GM21367 (cell line): ENCODE measurements around the gene ANO10.

Experiments
- ATAC-seq: cut with Tn5 transposase; IDR thresholded peaks from one replicate; pipeline ENCODE4 v1.9.1; 2021; ENCODE audit not compliant: unreplicated experiment

The ANO10 gene

DNA sequence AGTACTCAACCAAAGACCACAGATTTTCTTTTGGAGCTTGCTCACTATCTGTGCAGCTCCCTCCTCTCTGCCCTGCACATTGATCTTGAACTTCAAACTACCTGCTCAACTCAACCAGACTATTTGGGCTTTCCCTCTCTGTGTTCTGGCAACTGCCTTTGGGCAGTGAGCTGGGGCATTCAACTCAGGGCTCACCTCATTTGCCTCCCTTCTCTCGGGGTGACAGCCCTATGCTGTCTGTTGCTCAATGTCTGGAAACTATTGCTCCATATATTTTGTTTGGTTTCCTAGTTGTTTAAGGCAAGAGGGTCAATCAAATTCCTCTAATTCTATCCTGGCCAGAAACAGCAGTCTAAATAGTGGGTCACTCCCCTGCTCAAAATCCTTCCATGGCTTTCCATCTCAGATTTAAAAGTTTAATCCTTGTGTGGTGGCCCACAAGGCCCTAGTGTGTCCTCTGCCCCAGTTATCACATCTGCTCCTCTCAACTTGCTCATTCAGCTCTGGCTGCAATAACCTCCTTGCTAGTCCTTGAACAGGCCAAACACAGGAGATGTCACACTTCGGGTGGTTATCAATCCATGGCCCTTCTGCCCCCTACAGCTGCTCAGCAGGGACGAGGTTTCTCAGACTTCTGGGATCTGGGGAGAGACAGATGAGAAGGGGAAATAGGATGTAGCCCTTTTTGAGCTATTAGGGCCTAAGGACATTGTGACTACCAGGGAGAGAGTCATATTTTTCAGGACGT lies 267.7 kb downstream of the ANO10 start:
- no peak for ATAC-seq

DNA sequence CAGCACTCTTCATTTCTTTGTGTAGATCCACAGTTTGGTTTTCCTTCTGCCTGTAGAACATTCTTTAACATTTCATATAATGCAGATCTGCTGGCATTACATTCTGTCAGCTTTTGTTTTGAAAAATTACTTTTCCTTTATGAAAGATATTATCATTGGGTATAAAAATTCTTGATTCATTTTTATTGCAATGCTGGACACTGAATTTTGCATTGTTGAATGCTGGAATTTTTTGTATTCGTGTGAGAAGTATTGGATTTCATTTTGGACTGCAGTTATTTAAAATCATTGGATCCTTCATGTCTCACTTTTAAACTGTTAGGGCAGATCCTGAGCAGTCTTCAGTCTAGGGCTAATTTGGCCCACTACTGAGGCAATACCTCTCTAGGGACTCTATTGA lies 268.4 kb downstream of the ANO10 start:
- no peak for ATAC-seq

DNA sequence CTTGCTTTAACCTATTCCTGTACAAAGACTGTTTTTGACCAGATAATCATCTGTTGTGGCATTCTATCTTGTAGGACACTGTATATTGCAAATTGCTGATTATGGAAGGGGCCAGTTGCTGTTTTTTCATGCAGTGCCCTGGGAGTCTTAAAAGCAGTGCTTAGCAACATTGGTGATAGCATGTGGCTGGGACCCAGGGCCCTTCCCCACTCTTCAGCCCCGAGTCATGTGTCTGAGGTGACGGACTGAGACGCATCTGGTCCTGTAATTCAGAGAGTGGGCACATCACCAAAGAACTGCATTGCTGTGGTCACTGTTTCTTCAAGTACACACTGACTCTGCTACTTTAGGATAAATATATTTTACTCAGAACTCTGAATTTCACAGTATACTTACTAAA lies 272.1 kb downstream of the ANO10 start:
- ATAC-seq, result no peak

DNA sequence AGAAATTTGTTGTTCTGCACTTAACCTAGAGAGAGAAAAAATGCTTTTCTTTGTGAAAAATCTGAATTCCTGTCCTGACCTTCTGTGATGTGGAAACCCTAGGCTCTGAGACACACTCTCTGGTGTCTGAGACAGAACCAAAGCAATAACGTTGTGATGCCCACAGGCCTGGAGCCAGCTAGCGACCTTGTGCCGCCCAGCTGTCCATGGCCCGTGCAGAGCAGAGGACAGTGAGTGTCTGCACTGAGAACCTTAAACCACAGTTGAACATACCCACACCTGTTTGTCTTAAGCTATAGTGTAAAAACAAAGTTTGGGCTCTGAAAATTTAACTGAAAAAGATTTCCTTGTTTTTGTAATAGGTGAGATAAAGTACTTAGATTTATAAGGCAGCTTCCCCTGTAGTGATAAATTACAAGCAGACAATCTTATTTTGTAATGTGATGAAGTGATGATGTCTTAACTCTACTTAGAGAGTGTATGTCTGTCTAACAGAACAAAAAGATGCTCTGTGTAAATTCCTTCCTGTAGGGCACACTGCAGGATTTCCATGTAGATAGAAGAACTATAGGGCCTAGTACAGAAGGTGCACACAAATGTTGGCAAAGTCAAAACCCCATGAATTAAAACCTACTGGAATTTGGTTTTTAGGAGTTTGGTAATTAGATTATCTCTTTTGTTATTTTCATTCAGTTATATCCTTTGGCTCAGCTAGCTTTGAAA lies 272.8 kb downstream of the ANO10 start:
- ATAC-seq, result no peak

DNA sequence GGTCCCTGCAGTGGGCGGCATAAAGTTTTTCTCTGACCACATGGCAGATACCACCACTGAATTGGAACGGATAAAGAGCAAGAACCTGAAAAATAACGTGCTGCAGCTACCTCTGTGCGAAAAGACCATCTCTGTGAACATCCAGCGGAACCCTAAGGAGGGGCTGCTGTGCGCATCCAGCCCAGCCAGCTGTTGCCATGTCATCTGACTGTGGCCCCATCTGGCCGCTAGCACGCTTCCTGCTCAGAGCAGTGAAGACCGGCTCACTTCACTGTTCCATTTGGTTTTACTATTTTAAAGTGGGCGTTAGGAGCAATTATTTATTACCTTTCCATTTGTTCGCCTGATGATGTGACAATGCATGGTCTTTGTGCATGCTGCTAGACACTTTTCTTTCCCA lies 273.5 kb downstream of the ANO10 start:
- no peak for ATAC-seq

DNA sequence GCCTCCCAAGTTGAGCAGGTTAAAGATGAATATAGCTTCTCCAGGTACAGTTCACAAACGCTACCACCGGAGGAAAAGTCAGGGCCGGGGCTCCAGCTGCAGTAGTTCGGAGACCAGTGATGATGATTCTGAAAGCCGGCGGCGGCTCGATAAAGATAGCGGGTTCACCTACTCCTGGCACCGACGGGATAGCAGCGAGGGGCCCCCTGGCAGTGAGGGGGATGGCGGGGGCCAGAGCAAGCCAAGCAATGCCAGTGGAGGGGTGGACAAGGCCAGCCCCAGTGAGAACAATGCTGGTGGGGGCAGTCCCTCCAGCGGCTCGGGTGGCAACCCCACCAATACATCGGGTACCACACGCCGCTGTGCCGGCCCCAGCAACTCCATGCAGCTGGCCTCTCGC lies 274.0 kb downstream of the ANO10 start:
- no peak for ATAC-seq

DNA sequence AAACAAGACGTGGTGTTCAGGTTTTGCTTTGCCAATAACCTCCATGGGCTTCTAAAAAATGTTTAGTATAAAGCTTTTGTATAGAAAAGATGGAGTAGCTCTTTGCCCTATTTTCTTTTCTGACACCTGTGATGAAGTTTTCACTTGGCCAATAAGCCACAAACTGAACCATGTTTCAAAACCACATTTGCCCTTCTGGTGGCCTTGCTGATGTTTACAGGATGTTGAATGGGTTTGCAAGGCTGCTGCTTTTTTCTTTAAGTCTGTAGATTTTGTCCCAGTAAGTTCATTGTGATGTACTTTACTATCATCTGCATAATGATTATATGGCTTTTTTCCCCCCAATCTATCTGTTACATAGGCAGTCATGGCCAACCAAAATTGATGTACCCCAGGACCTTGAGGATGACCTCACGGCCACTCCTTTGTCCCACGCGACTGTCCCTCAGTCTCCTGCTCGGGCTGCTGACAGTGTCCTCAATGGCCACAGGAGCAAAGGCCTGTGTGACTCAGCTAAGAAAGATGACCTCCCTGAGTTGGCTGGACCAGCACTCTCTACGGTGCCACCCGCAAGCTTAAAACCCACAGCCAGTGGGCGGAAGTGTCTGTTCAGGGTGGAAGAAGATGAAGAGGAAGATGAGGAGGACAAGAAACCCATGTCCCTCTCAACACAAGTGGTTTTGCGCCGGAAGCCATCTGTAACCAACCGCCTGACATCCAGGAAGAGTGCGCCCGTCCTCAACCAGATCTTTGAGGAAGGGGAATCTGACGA lies 274.6 kb downstream of the ANO10 start:
- ATAC-seq, result no peak

DNA sequence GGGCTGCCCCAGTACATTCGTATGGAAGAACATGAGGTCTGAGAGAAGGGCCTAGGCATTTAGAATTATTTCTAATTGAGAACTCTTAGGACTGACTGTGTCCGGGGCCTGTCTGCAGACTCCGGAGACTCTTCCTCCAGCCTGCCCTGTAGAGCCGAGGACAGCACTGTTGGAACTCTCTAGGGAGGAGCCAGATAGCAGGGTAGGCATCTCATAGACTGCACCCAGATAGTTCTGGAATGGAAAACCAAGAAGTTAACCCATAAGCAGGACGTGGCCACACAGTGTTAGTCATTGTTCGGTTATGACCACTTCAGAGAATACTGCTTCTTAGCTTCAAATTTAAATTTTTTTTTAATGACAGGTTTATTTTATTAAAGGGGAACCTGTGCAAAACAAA lies 275.9 kb downstream of the ANO10 start:
- no peak for ATAC-seq

DNA sequence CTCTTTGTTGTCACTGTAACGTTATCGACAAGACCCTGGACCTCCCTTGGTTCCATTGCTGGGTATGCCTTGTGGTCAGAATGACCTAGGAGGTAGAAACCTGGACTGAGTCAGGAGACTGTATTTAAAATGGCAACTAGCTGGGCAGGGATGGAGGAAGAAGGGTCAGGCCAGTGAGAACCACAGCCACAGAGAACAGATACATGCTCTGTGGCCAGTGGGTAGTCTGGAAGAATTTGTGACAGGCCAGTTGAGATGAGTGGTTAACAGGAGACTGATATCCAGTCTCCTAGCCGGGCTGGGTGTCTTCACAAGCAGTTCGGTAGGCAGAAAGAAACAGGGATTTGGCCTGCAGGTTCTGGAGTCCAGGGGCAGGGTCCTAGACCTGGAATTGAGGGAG lies 276.6 kb downstream of the ANO10 start:
- ATAC-seq, result no peak

DNA sequence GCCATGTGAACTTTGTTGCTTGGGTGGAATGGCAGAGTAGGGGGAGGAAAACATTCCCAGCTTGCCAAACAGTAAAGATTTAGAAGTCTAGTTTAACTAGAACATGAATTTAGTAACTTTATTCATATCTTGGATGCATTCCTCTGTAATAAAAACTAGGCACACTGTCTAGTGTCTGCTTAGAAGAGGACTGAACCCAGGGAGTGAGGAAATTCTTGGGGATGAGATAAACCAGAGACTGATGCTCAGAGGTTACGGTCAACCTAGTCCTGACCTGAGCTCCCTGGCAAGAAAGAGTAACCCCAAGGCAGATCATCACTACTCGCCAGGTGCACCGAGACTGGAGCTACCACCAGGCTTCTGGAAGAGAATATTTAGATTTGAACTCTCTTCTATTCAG lies 277.3 kb downstream of the ANO10 start:
- no peak for ATAC-seq

DNA sequence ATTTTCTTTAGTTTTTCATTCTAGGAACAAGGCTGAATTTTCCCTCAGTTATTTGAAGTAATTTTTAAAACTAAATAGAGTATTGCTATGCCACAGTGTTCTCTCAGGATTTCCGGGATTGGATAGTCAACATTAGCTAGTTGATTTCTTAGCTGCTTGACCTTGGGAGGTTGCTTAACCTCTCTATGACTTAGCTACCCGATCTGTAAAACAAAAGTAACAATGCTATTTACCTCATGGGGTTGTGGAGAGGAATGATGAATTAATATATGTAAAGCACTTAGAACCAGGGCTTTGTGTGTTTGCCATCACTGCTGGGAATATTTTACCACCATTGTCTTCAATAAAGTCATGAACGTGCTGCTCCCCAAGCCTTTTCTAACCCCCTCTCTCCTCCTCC lies 278.0 kb downstream of the ANO10 start:
- ATAC-seq, result no peak

DNA sequence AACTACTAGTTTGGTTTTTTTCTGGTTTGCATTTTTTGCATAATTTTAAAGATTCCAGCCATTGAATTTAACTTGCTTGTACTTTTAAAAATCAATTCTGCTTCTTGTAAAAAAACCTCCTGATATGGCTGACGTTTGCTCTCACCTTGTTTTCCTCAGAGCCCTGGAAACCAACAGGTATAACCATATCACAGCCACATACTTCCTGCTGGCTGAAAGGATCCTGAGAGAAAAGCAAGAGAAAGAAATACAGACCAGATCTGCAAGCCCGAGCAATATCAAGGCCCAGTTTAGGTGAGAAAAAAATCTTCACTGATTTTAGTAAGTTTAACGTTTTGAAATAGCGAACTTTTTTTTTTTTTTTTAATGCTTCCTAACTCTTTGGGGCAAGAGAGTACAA lies 278.6 kb downstream of the ANO10 start:
- no peak for ATAC-seq

DNA sequence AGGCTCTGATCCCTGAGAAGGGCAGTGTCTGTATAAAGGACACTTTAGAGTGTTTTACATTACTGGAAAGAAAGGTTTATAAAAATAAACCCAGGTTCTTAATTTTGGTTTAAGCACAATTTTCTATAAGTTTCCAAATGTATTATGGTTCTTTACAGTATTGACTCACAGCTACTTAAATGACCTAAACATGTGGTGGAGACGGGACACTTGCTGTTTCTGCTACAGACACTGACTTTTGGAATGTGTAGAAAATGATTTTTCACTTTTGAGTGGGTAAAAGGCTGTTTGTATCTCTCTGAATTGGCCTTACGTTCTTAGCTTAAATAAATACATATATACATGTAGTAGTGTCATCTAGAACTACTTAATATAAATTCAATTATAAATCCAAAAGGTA lies 280.0 kb downstream of the ANO10 start:
- ATAC-seq, result no peak

DNA sequence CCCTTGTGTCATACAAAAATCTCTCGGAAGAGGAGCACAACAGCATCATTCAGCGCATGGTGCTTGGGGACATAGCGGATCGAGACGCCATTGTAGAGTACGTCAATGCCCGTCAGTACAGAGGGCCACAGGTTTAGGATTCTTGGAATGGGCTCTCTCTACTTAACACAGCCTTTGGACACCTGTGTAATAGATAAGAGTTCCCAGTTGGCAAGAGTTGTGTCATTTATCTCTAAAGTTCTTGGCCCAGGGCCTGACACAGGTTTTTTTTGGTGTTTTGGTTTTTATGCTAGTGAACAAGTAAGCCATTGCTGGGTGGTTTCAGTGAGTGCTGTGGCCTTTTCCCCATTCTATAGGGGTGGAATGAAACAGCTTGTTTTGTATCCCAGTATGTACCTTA lies 281.4 kb downstream of the ANO10 start:
- no peak for ATAC-seq

DNA sequence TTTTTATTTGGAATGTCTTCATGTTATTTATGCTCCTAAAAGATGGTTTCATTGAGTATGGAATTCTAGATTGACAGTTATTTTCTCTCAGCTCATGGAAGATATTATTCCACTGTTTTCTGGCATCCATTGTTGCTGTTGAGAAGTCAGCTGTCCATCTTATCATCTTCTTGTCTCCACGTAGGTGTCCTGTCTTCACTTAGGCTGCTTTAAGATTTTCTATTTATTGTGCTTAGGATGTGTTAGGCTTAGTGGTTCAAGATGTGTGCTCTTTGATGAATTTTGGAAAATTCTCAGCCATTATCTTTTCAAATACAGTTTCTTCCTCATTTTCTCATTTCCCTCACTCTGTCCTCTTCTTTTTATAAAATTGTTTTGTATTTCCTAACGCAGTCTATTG lies 283.5 kb downstream of the ANO10 start:
- no peak for ATAC-seq

DNA sequence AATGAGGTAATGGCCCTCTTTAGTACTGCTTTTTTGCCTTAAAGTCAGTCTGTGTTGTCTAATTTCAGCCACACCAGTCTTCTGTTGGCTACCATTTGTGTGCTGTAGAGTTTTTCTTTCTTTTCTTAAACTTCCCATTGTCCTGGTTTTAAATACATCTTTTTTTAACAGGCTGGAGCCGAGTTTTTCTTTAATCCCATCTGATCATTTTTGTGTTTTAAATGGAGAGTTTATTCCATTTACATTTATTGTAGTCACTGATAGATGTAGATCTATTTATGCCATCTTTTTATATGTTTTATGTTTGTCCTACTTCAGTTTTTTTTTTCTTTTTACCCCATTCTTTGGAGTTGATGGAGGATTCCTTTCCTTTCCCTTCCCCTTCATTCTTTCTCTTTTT lies 286.0 kb downstream of the ANO10 start:
- ATAC-seq, result no peak

DNA sequence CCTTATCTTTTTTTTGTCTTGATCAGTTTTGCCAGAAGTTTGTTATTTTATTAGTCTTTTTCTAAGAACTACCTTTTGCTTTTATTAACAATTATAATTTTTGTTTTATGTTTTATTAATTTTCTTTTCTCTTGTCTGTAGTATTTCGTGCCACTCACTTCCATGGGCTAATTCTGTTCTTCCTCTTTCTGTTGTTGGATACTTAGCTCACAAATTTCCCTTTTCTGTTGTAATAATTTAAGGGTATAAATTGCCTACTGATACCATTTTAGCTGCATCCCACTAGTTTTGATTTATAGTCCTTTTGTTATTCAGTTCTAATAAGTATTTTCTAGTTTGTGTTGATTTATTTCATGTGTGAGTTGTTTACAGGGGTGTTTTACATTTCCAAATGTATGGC lies 286.8 kb downstream of the ANO10 start:
- no peak for ATAC-seq

DNA sequence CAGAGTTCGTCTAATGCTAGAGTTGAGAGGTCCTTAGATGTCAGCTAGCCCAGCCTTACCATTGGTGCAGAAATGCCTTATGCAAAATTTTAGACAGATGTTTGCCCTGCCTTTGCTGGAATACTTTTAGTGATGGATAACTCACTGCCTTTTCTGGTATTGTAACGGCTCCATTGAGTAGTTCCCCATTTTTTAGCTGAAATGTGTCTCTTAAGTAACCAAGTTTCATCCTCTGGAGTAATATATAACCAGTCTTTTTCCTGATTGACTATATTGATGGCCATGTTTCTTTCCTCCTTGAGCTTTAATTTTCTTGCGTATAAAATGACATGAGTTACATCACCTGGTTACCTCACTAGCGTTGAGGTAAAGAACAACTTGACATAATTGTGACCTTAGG lies 290.4 kb downstream of the ANO10 start:
- ATAC-seq, result no peak

DNA sequence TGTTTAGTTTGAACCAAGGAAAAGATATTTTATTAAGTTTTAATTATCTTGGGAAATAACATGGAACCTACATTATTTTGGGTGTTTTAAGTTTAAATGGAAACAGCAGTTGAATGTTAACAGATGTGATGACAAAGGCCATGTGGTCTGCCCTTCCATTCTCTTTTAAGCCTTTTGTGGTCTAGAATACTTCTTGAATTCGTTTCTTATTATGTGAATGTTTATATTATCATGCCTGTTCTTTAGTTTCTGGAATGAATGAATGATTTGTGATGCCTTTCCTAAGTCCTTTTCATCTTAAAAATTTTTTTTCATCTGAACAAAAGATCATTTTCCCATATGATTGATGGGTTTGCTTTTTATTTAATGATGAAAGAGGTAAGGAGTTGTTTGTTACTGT lies 290.8 kb downstream of the ANO10 start:
- ATAC-seq, result no peak

DNA sequence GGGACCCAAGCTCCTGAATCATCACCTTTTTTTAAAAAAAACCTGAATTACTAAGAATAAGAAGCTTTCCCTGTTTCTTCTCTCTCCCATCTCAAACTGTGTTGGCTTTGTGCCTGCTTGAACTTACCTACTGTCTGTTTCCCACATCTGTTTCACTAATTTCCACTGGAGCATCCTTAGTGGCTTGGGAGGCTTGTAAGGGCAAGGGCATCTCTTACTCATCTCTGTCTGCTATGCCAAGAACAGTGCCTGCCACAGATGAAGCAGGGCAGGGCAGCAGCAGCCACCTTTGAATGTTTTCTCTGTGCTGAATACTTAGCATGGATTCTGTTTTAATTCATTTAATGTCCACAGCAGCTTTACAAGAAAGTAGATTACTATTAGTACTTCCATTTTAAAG lies 293.2 kb downstream of the ANO10 start:
- no peak for ATAC-seq

DNA sequence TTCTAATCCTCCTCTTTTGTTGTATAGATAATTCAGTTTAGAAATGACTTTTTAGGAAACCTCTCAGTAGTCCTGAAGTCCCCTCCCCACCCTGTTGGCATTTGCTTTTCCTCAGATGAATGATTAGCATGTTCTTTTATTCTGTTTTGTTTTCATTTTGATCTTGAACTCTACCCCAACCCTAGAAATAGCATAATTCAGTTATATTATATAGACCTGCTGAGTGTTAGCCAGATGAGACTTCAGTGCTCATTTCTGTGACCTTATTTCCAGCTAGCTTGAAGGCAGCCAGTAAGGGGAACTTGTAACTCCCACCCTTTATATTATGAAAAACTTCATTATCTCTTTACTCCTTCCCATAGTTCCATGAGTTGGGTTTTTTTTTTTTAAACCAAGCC lies 294.2 kb downstream of the ANO10 start:
- no peak for ATAC-seq
